Neural progenitor cell (in vitro differentiated cells): ENCODE measurements around the gene GHRHR. TPM values are rescaled to one million over a fixed set of nuclear protein-coding genes. Genes with fewer than 3 reads are reported as not detected.
A peak's percentile ranks its signal among the peaks of the same experiment; 100 is the strongest.

Experiments used
- DNase-seq: peaks from one replicate; pipeline ENCODE4 v3.0.0-alpha.2; 2016; ENCODE audit warnings: low spot score
- H2AFZ ChIP-seq: fragments of 200-600 bp; sonication (generic); replicated peaks from 2 replicates; pipeline ENCODE4 v1.6.1; 2016; ENCODE audit warnings: antibody characterized with exemption
- H3F3A ChIP-seq: fragments of 200-600 bp; sonication (generic); 2 replicates; pipeline ENCODE4 v1.6.1; 2016; ENCODE audit warnings: antibody characterized with exemption, low read depth
- H3K27ac ChIP-seq: fragments of 200-600 bp; sonication (generic); 2 replicates; pipeline ENCODE4 v1.5.1; 2016; ENCODE audit warnings: mild to moderate bottlenecking
- H3K27me3 ChIP-seq: fragments of 200-600 bp; sonication (generic); 2 replicates; pipeline ENCODE4 v1.6.1; 2016; ENCODE audit warnings: mild to moderate bottlenecking, moderate library complexity
- H3K36me3 ChIP-seq: fragments of 200-600 bp; sonication (generic); 2 replicates; pipeline ENCODE4 v1.5.1; 2016
- H3K4me1 ChIP-seq: fragments of 200-600 bp; sonication (generic); 2 replicates; pipeline ENCODE4 v1.6.1; 2016; ENCODE audit warnings: mixed run types
- H3K4me2 ChIP-seq: fragments of 200-600 bp; sonication (generic); 2 replicates; pipeline ENCODE4 v1.6.1; 2016
- H3K4me3 ChIP-seq: fragments of 200-600 bp; sonication (generic); 2 replicates; pipeline ENCODE4 v1.5.1; 2016
- H3K79me2 ChIP-seq: fragments of 200-600 bp; sonication (generic); 2 replicates; pipeline ENCODE4 v1.6.1; 2016; ENCODE audit warnings: low read depth
- H3K9ac ChIP-seq: fragments of 200-600 bp; sonication (generic); 2 replicates; pipeline ENCODE4 v1.6.1; 2016
- H3K9me3 ChIP-seq: fragments of 200-600 bp; sonication (generic); 2 replicates; pipeline ENCODE4 v1.5.1; 2016; ENCODE audit warnings: low read depth
- H4K20me1 ChIP-seq: fragments of 200-600 bp; sonication (generic); 2 replicates; pipeline ENCODE4 v1.6.1; 2016; ENCODE audit warnings: low read depth
- H3K27ac Mint-ChIP-seq: 3 replicates; pipeline ENCODE4 v1.8.0; 2021; ENCODE audit warnings: mixed read lengths
- H3K27me3 Mint-ChIP-seq: 2 replicates; pipeline ENCODE4 v1.8.0; 2022; ENCODE audit warnings: low read depth, mild to moderate bottlenecking, inconsistent platforms, moderate library complexity, mixed read lengths; ENCODE audit not compliant: insufficient read depth
- H3K36me3 Mint-ChIP-seq: 3 replicates; pipeline ENCODE4 v1.8.0; 2021; ENCODE audit warnings: mixed read lengths
- H3K4me1 Mint-ChIP-seq: 3 replicates; pipeline ENCODE4 v1.8.0; 2021; ENCODE audit warnings: mixed read lengths
- H3K4me3 Mint-ChIP-seq: 3 replicates; pipeline ENCODE4 v1.8.0; 2021; ENCODE audit warnings: mild to moderate bottlenecking, moderate library complexity, mixed read lengths
- H3K9me3 Mint-ChIP-seq: 3 replicates; pipeline ENCODE4 v1.8.0; 2020; ENCODE audit warnings: mixed read lengths
- EZH2 ChIP-seq: fragments of 200-600 bp; sonication (generic); IDR thresholded peaks from 2 replicates; pipeline ENCODE4 v1.6.1; 2017; ENCODE audit warnings: antibody characterized with exemption, mild to moderate bottlenecking, moderate library complexity
- EZH2phosphoT487 ChIP-seq: fragments of 200-600 bp; sonication (generic); IDR thresholded peaks from 2 replicates; pipeline ENCODE4 v1.6.1; 2017; ENCODE audit warnings: antibody characterized with exemption
- total RNA-seq: library from RNA; depleted of rRNA; stranded (reverse); fragments of >200 nt; gene quantifications from 2 replicates; pipeline ENCODE4 v1.2.3, GENCODE V29; 2015; ENCODE audit warnings: low replicate concordance
- TF ChIP-seq, protein P1 (sequence below): fragments of 200-600 bp; sonication (generic); IDR thresholded peaks from 2 replicates; pipeline ENCODE4 v1.5.1; 2017; ENCODE audit warnings: antibody characterized with exemption, mild to moderate bottlenecking

The GHRHR gene
- total RNA-seq, 1 donor from 2014 or later = not detected

DNA sequence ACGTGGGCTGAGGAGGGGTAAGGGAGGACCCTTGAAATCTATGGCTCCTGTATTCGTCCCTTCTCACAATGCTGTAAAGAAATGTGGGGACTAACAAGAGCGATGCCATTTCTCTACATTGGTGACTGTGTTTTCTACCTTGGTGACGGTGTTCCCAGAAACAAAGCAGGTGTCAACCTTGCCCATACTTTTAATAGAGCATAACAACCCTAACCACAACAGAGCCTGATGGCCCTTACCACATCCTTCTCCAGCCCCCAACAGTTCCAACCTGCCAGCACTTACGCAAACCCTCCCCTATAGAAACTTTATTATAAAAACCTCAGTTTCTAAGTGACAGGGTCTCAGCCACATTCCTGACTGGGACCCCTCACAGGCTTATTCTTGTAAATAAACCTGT lies 60.1 kb downstream of the GHRHR start:
- peaks cover 16% of the 10 kb centered on the region for H4K20me1 ChIP-seq
- H3K9ac ChIP-seq = no peak overlapping the region
- H3K9me3 ChIP-seq = no peaks in the 10 kb centered on the region
- Mint-ChIP-seq H3K36me3 (no peaks in the 10 kb centered on the region), H3K27ac (no peak overlapping the region), H3K9me3 (no peaks in the 10 kb centered on the region), H3K4me3 (no peak overlapping the region), H3K27me3 (peaks cover 24% of the 10 kb centered on the region), H3K4me1 (peaks cover 74% of the 10 kb centered on the region)
- TF ChIP-seq, protein P1, sequence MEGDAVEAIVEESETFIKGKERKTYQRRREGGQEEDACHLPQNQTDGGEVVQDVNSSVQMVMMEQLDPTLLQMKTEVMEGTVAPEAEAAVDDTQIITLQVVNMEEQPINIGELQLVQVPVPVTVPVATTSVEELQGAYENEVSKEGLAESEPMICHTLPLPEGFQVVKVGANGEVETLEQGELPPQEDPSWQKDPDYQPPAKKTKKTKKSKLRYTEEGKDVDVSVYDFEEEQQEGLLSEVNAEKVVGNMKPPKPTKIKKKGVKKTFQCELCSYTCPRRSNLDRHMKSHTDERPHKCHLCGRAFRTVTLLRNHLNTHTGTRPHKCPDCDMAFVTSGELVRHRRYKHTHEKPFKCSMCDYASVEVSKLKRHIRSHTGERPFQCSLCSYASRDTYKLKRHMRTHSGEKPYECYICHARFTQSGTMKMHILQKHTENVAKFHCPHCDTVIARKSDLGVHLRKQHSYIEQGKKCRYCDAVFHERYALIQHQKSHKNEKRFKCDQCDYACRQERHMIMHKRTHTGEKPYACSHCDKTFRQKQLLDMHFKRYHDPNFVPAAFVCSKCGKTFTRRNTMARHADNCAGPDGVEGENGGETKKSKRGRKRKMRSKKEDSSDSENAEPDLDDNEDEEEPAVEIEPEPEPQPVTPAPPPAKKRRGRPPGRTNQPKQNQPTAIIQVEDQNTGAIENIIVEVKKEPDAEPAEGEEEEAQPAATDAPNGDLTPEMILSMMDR = no peak
- no peak for TF ChIP-seq EZH2
- no peak for TF ChIP-seq EZH2phosphoT487
- no peak overlapping the region for H3K4me3 ChIP-seq
- H3K79me2 ChIP-seq = no peaks in the 10 kb centered on the region
- H3K4me1 ChIP-seq = peaks cover 11% of the 10 kb centered on the region
- DNase-seq = no peak
- no peak overlapping the region for H3K4me2 ChIP-seq
- H2AFZ ChIP-seq = no peak overlapping the region
- no peak overlapping the region for H3K27ac ChIP-seq
- no peaks in the 10 kb centered on the region for H3K36me3 ChIP-seq
- H3K27me3 ChIP-seq = peaks cover 51% of the 10 kb centered on the region
- peaks cover 7% of the 10 kb centered on the region for H3F3A ChIP-seq

DNA sequence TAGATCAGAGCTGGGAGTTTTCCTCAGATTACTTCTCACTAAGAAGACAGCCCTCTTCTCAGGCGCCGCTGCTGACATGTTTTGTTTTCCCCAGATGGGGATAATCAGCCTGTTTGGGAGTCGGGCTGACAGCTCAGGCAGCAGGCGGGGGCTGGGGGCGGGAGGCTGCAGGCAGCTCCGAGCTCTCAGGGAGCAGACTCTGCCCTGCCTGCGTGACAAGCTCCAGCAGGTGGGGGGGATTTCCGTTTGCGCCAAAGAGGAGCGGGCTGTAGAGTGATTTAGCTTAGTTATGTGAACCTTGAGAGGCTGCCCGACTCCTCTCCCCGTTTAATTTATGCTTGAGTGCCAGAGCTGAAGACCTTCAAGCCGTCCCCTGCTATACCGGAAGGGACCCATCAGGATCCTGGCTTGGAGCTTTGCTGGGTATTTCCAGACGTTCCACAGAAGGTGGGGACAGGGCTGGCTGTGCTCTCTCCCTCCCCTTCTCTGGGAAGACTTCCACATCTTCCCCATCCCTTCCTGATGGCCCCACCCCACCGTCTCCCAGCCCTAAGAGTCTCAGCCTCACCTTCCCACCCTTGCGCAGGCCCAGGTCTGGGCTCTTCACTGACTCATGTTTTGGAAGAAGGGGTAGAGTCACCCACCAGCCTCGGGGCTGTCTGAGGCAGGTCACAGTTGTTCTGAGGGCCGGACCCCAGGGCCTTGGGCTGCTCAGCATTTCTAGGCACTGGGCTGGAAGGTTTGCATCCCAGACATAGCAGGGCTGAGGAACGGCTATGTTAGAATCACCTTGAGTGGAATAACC lies 63.6 kb downstream of the GHRHR start:
- Mint-ChIP-seq H3K27ac (peak overlapping the region; percentile 63), H3K9me3 (no peaks in the 10 kb centered on the region), H3K4me1 (peaks cover 70% of the 10 kb centered on the region), H3K4me3 (peak overlapping the region; percentile 63), H3K27me3 (peaks cover 20% of the 10 kb centered on the region), H3K36me3 (no peaks in the 10 kb centered on the region)
- Histone ChIP-seq H3K9me3 (no peaks in the 10 kb centered on the region), H3K9ac (no peak overlapping the region), H3F3A (peaks cover 7% of the 10 kb centered on the region), H3K27ac (no peak overlapping the region), H3K36me3 (no peaks in the 10 kb centered on the region), H3K4me2 (peak overlapping the region; percentile 57), H2AFZ (no peak overlapping the region), H4K20me1 (peaks cover 16% of the 10 kb centered on the region), H3K27me3 (peaks cover 80% of the 10 kb centered on the region), H3K4me3 (peak overlapping the region; percentile 2), H3K4me1 (peaks cover 11% of the 10 kb centered on the region), H3K79me2 (no peaks in the 10 kb centered on the region)
- TF ChIP-seq EZH2 (no peak), EZH2phosphoT487 (no peak)
- TF ChIP-seq, protein P1 = no peak
- DNase-seq = peak; percentile 85

DNA sequence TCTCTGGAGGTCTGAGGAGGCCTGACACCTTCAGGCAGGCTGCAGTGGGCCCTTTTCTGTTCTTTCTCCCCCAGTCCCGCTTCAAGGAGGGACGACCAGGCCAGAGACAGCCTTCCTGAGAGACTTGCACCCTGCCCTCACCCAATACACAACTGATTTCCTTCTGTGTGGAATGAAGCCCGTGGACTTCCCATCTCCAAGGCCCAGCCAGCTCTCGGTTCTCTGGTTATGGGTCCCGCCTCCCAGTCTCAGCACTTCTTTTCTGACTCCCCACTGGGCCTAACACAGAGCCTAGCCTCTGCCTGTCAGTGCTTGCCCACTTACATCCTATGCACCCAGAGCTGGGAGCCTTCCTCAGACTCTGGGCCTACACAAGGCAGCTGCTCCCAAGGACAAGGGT lies 64.3 kb downstream of the GHRHR start:
- TF ChIP-seq, protein P1 = no peak
- TF ChIP-seq EZH2 (no peak), EZH2phosphoT487 (no peak)
- Histone ChIP-seq H2AFZ (no peak overlapping the region), H3K27ac (no peak overlapping the region), H3F3A (peaks cover 7% of the 10 kb centered on the region), H3K27me3 (peaks cover 87% of the 10 kb centered on the region), H4K20me1 (peaks cover 16% of the 10 kb centered on the region), H3K9ac (no peak overlapping the region), H3K4me2 (no peak overlapping the region), H3K4me3 (no peak overlapping the region), H3K36me3 (no peaks in the 10 kb centered on the region), H3K79me2 (no peaks in the 10 kb centered on the region), H3K9me3 (no peaks in the 10 kb centered on the region), H3K4me1 (peaks cover 11% of the 10 kb centered on the region)
- H3K9me3 Mint-ChIP-seq = no peaks in the 10 kb centered on the region
- H3K4me3 Mint-ChIP-seq = peak overlapping the region; percentile 43
- peak overlapping the region; percentile 53 for H3K27ac Mint-ChIP-seq
- peaks cover 70% of the 10 kb centered on the region for H3K4me1 Mint-ChIP-seq
- H3K27me3 Mint-ChIP-seq = peaks cover 22% of the 10 kb centered on the region
- H3K36me3 Mint-ChIP-seq = no peaks in the 10 kb centered on the region
- no peak for DNase-seq
